OCI-LY3 (cell line): ENCODE measurements around the gene POLR3B.

ENCODE experiments used
- CTCF ChIP-seq: fragments of 200-600, 300-600 bp; sonication (generic); IDR thresholded peaks from 2 replicates; pipeline ENCODE4 v1.5.1; 2014; ENCODE audit warnings: antibody characterized with exemption, low read length, low read depth
- EZH2phosphoT487 ChIP-seq: fragments of 200-600 bp; shearing (Covaris generic); IDR thresholded peaks from 2 replicates; pipeline ENCODE4 v1.6.1; 2018; ENCODE audit warnings: antibody characterized with exemption, mixed run types, low read depth

- no peak for TF ChIP-seq CTCF
- TF ChIP-seq EZH2phosphoT487 = no peak
These were observed 71.5 kb downstream of the POLR3B start for GRCh38 chr12:106429043-106429552.
